Measurements from ENCODE around the gene E2F7.
"Not testable (repeated sequence)": the region's sequence is repeated elsewhere in the genome, so short reads cannot be mapped to it uniquely, and the experiment has no call there.

E2F7 gene, protein sequence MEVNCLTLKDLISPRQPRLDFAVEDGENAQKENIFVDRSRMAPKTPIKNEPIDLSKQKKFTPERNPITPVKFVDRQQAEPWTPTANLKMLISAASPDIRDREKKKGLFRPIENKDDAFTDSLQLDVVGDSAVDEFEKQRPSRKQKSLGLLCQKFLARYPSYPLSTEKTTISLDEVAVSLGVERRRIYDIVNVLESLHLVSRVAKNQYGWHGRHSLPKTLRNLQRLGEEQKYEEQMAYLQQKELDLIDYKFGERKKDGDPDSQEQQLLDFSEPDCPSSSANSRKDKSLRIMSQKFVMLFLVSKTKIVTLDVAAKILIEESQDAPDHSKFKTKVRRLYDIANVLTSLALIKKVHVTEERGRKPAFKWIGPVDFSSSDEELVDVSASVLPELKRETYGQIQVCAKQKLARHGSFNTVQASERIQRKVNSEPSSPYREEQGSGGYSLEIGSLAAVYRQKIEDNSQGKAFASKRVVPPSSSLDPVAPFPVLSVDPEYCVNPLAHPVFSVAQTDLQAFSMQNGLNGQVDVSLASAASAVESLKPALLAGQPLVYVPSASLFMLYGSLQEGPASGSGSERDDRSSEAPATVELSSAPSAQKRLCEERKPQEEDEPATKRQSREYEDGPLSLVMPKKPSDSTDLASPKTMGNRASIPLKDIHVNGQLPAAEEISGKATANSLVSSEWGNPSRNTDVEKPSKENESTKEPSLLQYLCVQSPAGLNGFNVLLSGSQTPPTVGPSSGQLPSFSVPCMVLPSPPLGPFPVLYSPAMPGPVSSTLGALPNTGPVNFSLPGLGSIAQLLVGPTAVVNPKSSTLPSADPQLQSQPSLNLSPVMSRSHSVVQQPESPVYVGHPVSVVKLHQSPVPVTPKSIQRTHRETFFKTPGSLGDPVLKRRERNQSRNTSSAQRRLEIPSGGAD

DNA sequence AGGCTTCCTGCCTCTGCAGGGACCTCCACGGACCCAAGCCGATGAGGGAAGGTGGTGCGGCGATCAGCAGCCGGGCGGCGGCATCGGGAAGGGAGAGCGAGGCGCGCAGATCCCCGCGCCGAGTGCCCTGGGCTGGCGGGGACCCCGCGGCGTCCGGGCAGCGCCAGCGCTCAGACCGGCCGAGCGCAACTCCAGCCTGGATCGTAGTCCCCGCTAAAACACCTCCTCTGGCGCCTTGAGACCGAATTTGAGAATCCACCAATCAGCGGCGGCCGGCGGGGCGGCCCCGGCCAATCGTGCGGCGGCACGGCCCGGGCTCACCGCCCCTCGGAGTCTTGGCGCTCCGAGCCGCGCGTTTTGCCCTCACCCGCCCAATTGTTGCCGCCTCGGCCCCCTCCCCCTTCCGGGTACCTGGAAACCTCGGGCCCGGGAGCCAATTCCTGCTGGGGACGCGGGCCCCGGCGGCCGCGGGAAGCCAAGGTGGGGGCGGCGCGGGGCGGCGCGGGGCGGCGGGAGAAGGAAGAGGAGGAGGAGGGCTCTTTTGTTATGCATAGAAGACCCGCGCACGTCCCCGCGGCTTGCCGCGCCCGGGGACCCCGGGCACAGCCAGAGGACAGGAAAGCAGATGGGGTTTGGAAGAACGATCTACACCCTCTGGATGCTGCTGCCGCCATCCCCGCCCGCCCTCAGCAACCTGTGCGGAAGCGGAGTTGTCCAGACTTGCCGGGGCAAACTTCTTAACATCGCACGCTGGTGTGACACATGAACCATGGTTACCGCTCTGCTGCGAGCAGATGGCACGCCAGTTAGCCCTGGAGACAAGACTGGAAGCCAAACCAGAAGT, at the start of gene E2F7:
E2F7 (minus strand) TSS at position 209 of the 844 bp plus-strand sequence. CDS start 934 bp downstream, outside the sequence.
- DNase-seq, result peak; percentile 96

DNA sequence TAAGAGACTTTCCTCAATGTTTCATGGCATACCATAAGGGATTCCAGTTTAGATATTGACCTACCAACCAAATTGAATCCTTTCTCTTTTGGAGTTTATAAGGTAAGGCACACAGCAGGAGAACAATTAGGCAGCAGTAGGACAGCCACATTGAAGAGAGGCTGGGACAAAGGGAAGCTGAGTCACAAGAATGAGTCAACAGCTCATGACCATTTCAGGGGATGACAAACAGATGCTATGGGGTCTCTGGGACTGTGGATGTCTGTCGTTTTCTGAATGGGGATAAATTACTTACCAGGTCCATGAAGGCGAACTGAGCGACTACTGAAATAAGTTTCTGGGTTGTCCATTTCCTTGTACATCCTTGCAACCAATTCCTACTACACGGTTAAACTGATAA, 48.6 kb upstream of the E2F7 start:
- DNase-seq, result no peak

DNA sequence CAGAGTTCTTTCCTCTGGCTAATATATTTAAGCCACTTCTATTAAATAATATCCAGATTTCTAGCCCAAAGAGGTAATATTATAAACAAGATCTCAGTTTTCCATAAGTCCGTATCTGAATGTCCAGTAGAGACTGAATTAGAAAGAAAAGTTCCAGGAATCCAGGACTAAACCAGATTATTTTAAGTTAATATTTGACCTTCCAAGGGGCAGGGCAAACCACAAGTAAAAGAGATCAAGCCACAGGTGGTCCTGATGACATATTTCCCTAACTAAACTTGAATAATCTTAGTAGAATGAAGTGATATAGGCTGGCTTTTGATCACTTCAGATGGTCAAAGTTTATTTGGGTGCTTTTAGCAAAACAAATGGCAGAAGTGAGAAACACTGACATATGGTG, 43.3 kb upstream of the E2F7 start:
- no peak for DNase-seq

DNA sequence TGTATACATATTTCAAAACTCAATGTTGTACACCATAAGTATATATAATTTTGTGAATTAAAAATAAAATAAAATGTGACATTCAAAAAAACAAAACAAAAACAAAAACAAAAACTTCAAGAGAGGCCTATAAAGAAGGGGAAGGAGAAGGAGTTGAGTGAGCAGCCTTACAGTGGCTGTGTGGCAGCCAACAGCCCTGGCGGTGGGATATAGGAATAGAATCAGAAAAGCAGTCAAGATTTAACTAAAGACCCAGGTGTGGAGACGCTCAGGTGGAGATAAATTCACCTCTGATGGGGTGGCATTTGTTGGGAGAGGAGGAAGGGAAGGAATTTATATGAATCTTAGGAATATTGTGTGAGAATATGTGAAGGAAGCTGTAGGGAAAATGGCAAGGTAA, 41.8 kb upstream of the E2F7 start:
- DNase-seq, result no peak

DNA sequence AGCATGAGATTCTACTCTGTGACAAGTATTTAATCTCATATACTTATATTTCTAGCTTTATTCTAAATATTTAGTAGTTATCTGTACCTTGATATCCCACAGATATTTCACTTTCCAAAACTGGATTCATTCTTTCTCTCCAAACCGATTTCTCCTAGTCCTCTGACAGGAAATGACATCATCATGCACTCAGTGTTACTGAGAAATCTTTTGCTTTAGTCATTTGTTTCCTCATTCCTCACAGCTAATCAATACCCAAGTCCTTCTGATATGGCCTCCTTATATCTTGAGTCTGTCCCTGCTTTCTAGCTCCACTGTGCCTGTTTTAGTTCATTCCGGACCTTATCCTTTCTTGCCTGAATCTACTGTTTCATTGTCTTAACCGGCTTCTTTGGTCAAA, 39.4 kb upstream of the E2F7 start:
- DNase-seq, result no peak

DNA sequence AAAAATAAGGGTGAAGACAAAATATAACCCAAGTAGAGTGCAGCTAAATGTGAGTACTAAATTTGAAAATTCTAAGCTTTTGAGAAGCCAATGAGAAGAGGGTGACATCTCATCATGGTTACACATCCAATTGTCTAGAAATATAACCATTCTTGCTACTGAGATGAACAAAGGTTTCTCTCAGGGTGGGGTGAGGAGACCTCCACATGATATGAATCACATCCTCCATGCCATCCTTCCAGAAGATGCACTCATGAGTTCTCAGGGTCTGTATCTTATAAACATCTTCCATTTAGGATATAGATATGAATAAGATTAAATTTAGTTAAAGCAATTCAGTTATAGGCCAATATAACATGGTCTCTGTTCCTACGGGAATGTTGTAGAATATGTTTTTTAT, 38.9 kb upstream of the E2F7 start:
- DNase-seq, result no peak

DNA sequence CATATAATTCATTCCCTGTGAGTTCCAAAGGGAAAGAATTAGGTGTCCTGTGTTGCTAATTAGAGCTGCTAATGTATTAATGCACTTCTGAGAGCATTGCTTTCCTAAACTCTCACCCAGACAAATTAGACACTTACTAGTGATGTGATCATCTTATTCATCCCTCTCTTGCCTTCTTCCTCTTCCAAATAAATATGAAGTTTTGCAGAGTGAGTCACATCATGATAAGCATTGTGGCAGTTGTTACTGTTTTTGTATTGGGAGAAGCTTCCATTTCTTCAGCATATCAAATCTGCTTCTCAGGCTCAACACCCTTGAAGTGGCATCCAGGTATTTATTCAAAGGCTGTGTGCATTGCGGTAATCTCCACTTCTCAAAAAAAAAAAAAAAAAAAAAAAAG, 37.3 kb upstream of the E2F7 start:
- no peak for DNase-seq

DNA sequence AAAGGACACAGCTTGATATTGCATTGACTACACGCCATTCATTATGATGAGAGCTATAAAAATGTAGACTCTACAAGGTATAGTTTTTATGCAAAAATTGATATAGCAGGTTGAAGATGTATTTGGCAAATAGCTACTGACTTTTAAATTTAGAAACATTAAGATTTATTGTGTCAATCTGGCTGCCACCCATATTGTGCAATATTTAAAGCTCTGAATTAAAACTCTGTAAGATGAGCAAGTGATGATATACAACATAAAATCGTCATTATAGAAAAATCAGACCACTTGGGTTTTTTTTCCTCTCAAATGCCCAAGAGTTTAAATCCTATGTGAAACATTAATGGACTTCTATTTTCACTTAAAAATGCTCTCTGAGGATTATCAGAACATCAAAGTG, 36.8 kb upstream of the E2F7 start:
- no peak for DNase-seq

DNA sequence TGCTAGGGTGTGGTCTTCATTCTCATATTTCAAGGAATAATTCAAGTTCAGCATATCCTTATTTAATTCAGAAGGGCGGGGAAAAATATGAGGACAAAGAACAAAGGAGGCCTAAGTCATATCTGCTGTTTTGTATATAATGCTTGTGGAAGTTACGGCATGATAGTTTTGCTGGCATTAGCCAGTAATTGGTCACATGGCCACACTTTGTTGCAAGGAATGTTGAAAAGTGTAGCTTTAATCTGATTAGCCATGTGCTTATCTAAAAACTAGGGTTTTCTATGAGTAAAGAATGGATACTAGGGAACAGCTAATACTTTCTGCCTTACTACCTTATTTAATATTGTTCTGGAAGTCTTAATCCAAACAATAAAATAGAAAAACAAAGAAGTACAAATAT, 34.4 kb upstream of the E2F7 start:
- no peak for DNase-seq

DNA sequence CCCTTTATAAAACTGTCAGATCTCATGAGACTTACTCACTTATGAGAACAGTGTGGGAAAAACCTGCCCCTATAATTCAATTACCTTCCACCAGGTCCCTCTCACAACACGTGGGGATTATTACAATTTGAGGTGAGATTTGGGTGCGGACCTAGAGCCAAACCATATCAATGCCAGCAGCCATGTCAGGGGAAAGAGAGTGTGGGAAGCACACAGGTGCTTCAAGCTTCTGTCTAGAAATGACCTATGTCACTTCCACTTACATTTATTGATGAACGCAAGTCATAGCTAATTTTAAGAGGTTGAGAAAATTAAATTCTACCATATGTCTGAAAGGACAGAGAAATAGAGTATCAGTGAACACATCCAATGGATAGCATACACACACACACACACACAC, 32.5 kb upstream of the E2F7 start:
- no peak for DNase-seq

DNA sequence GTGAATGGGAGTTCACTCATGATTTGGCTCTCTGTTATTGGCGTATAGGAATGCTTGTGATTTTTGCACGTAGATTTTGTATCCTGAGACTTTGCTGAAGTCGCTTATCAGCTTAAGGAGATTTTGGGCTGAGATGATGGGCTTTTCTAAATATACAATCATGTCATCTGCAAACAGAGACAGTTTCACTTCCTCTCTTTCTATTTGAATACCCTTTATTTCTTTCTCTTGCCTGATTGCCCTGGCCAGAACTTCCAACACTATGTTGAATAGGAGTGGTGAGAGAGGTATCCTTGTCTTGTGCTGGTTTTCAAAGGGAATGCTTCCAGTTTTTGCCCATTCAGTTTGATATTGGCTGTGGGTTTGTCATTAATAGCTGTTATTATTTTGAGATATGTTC, 26.9 kb upstream of the E2F7 start:
- DNase-seq, result not testable (repeated sequence)

DNA sequence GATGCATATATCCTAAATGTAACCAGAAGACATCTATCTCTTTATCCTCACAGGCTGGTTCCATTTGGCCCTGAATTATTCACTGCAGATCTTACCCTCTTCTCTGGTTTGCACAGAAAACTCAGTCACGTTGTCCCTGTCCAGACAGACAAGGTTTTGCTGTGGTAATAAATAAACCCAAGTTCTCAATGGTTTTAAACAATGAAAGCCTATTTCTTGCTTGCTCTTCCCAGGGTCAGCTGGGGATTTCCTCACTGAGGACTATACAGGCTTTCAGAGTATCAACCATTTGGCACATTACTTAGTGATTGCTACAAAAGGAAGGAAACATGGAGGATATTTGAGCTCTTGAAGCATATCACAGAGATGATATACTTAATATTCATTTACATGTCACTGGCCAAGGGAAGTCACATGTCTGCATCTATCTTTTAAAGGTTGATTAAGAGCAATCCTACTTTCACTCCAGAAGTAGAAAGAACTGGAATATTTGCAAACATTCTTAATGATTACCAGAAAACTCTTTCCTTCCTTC, 24.4 kb upstream of the E2F7 start:
- no peak for DNase-seq

DNA sequence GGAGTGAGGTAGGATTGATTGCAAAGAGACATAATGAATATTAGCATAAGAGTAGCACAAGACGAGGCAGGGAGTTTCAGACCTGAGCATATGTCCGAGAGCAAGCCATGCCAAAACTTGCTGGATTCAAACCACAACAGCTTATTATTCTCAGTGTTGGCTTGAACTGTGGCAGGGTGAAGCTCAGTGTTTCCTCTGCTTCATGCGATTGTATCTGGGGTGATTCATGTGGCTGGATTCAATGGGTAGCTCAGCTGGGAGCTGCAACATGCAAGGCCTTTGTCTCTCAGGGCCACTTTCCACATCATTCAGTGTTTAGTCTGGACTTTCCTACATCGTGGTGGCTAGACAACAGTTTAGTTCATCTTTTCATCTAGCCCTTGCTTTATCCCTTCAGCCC, 22.1 kb upstream of the E2F7 start:
- DNase-seq, result no peak

DNA sequence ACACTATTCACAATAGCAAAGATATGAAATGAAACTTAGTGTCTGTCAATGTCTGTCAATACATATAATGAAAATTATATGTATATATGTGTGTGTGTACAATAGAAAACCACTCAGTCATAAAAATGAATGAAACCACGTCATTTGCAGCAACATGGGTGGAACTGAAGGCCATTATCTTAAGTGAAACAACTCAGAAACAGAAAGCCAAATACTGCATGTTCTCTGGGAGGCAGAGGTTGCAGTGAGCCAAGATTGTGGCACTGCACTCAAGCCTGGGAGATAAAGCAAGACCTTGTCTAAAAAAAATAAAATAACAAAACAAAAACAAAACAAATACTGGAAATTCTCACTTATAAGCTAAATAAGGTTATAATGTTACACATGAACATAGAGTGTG, 16.7 kb upstream of the E2F7 start:
- no peak for DNase-seq

DNA sequence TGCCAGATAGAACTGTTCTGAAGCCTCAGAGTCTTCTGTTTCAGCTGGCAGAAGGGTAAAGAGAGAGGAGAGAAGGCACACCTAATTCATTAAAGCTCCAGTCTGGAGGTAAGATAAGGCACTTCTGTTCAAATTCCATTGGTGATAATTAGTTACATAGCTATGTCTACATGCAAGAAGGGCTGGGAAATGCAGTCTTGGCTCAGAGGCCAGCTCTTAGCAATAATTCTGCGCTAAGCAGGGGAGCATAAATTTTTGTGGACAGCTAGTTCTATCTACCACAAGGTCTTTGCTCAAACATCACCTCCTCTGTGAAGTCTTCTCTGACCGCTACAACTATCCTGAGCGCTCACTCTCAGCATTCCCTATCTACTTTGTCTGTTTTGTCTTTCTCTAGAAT, 14.3 kb upstream of the E2F7 start:
- DNase-seq, result no peak

DNA sequence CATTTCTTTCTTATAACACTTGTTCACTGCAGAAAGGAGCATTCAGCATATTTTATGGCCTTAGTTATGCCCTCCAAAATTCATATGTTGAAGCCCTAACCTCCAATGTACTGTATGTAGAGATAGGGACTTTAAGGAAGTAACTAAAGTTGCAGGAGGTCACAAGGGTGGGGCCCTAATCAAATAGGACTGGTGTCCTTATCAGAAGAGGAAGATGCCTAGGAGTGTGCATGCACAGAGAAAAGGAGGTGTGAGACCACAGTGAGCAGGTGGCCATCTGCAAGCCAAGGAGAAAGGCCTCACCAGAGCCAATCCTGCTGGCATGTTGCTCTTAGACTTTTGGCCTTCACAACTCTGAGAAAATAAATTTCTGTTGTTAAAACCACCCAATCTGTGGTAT, 12.9 kb upstream of the E2F7 start:
- DNase-seq, result no peak

DNA sequence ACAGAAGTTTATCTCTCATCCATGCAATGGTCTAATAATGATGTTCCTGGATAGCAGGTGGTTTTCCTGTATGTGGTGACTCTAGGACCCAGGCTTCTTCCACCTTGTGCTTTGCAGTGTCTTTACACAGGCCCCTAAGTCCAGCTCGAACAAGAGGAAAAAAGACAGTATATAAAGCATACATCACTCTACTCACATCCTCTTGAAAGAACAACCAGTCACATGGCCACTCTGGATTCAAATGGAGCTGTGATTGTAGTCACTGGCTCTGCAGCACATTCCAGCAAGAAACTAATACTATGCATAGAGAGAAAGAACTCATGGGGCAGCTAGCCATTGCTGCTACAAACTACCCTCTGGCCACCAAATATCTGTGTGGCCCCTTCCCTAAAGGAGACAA, 11.5 kb upstream of the E2F7 start:
- DNase-seq, result no peak

DNA sequence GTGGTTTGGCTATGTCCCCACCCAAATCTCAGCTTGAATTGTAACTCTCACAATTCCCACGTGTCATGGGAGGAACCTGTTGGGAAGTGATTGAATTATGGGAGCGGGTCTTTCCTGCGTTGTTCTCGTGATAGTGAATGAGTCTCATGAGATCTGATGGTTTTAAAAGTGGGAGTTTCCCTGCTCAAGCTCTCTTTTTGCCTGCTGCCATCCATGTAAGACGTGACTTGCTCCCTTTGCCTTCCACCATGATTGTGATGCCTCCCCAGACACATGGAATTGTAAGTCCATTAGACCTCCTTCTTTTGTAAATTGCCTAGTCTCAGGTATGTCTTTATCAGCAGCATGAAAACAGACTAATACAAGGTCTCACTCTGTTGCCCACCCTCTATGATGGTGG, 8.5 kb upstream of the E2F7 start:
- not testable (repeated sequence) for DNase-seq

DNA sequence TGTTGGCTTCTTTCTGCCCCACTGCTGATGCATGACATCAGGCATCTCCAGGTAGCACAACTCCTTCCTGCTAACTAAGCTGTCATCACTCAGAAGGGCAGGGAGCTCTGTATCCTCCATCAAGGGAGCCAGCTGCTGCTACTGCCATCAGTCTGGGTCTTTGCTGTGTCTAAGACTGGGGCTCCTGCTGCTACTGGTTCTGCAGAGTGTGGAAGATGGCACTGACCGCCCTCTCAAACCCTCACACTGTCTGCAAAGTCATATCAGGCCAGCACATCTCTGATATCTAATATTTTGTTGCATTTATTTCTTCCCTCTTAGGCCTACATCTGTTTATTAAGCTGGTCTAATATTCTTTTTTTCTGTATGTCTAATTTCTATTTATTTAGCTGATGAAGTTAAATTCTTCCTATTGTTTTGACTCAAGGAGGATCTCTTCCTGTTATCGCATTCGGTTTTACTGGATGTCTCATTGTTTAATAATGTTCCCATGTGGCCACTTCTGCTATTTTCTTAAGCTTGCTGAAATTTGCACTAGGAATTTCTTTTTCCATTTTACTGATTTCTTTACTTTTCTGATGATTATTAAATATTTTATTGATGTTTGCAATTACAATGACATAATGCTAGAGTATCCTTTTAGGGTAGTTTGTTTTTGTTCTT, 7.6 kb upstream of the E2F7 start:
- DNase-seq, result no peak

DNA sequence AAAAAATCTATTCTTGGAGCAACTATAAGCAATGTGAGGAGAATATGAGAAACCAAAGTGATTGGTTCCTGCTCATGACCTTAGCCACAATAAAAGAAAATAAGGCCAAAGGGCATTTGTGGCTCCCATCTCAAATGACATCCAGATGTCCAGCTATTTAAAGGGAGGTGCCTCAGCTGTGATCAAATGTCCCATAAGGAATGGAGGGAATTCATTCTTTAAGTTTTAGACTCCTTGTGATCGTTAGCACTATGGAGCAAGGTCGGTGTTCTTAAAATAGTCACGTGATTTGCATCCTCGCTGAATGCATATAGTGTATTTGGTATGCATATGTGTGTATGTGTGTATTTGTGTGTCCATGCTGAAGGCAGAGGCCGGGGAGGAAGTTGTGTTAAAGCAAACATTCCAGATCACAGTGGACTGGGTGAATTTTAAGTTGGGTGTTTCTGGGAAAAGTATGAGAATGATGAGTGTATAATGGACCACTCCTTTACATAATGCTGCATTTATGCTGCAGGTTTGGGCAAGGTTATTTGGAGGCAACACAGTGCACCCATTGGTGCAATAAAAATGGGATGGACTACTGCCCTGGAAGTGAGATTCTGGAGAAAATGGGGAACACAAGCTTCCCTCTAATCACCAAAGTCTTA, 5.6 kb upstream of the E2F7 start:
- no peak for DNase-seq

DNA sequence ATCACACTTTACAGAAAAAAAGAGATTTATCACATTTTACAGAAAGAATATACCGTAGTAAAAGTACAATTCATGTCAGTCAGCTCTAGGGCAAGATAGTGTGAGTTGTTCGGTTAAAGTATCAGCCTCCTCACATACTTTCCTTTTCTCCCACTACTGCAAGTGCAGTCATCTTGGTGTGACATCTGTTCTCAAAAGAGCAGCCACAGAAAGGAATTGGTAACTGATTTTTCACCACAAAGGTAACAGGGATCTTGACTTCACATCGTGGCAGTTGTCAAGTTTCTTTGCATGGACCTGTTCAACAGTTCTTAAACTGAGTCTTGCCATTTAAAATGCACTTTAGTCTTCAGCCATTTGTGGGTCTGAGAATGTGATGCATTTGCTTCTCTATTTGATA, 5.0 kb upstream of the E2F7 start:
- no peak for DNase-seq

DNA sequence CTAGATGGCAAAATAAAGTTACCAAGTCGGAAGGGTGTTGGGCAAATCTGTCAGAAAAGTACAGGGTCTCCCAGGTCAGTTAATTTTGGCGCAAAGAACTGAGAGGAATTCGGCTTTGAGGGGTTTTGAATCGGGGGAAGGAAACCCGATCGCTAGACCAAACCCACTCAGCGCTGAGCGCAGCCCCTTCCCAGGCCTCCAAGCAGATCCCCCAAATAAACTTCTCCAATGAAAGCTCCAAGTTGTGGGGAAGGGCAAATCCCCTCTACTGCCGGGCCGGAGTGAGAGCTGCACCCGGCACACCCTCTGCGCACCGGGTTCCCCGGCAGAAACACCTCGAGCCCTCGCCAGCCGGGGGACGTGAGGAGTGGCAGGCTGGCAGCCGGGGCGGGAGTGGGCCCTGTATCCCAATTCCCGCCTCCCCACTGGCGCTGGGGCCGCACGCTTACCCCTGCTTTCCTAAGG, 441 bp downstream of the E2F7 start:
- DNase-seq, result peak; percentile 50

All from NCI-H345 (cell line).